ENCODE measurements around the gene MAP2K2. TPM values are rescaled to one million over a fixed set of nuclear protein-coding genes. Genes with fewer than 3 reads are reported as not detected.

The MAP2K2 gene
- polyA plus RNA-seq, 1 donor from 2014 or later: 95.5 TPM

DNA sequence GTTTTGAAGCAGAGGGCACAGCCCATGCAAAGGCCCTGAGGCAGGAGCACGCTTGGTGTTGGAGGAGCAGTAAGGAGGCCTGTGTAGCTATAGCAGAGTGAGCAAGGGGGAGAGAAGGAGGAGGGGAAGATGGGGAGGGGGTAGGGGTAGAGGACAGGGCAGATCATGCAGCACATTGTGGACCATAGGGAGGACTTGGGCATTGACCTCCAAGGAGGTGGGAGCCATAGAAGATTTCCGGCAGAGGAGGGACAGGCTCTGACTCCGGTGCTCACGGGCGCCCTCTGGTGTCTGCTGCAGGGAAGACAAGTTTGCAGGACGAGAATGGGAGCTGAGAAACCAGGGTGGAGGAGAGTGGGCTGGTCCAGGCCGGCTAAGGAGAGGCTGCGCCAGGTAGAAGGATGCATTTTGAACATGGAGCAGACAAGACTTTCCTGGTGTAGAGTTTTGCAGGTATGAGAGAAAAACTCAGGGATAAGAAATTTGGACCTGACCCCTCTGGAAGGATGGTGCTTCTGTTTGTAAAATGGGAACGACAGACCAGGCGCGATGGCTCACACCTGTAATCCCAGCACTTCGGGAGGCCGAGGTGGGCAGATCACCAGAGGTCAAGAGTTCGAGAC is 15.8 kb upstream of the MAP2K2 start:
- Histone ChIP-seq H3K79me2 (replicated peaks; ENCODE audit: insufficient read depth, low read length) (no peaks in the 10 kb centered on the region), H3K27ac (ENCODE audit: low read length) (no peak overlapping the region), H3F3A (ENCODE audit: insufficient read depth, low read length, poor library complexity, severe bottlenecking) (no peaks in the 10 kb centered on the region), H3K4me2 (ENCODE audit: low read length) (no peak overlapping the region), H3K4me3 (ENCODE audit: low read length) (no peak overlapping the region), H3K9ac (ENCODE audit: low read length) (no peak overlapping the region), H2AFZ (ENCODE audit: low read depth, low read length) (no peak overlapping the region), H4K20me1 (ENCODE audit: insufficient read depth) (no peaks in the 10 kb centered on the region), H3K9me2 (ENCODE audit: insufficient read depth, low read length) (no peaks in the 10 kb centered on the region), H3K36me3 (ENCODE audit: insufficient read depth, low read length) (no peaks in the 10 kb centered on the region), H3K27me3 (ENCODE audit: insufficient read depth, low read depth, low read length) (no peaks in the 10 kb centered on the region), H3K9me3 (ENCODE audit: low read length) (no peaks in the 10 kb centered on the region)
- TF ChIP-seq TAF1 (IDR thresholded peaks at IDR 0.05; ENCODE audit: low read depth) (no peak), RAD21 (conservative IDR thresholded peaks at IDR 0.05) (no peak), EP300 (conservative IDR thresholded peaks at IDR 0.05; ENCODE audit: poor library complexity, severe bottlenecking) (no peak), POLR2AphosphoS5 (IDR thresholded peaks at IDR 0.05) (no peak), MXI1 (conservative IDR thresholded peaks at IDR 0.05; ENCODE audit: poor library complexity, severe bottlenecking) (no peak), EZH2 (IDR thresholded peaks at IDR 0.05; ENCODE audit: borderline replicate concordance, insufficient read depth, low read length, poor library complexity, severe bottlenecking) (no peak), SMC3 (conservative IDR thresholded peaks at IDR 0.05; ENCODE audit: poor library complexity) (no peak)
- TF ChIP-seq, protein P1, sequence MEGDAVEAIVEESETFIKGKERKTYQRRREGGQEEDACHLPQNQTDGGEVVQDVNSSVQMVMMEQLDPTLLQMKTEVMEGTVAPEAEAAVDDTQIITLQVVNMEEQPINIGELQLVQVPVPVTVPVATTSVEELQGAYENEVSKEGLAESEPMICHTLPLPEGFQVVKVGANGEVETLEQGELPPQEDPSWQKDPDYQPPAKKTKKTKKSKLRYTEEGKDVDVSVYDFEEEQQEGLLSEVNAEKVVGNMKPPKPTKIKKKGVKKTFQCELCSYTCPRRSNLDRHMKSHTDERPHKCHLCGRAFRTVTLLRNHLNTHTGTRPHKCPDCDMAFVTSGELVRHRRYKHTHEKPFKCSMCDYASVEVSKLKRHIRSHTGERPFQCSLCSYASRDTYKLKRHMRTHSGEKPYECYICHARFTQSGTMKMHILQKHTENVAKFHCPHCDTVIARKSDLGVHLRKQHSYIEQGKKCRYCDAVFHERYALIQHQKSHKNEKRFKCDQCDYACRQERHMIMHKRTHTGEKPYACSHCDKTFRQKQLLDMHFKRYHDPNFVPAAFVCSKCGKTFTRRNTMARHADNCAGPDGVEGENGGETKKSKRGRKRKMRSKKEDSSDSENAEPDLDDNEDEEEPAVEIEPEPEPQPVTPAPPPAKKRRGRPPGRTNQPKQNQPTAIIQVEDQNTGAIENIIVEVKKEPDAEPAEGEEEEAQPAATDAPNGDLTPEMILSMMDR (IDR thresholded peaks at IDR 0.05; ENCODE audit: poor library complexity, severe bottlenecking): no peak
- TF ChIP-seq, protein P2, sequence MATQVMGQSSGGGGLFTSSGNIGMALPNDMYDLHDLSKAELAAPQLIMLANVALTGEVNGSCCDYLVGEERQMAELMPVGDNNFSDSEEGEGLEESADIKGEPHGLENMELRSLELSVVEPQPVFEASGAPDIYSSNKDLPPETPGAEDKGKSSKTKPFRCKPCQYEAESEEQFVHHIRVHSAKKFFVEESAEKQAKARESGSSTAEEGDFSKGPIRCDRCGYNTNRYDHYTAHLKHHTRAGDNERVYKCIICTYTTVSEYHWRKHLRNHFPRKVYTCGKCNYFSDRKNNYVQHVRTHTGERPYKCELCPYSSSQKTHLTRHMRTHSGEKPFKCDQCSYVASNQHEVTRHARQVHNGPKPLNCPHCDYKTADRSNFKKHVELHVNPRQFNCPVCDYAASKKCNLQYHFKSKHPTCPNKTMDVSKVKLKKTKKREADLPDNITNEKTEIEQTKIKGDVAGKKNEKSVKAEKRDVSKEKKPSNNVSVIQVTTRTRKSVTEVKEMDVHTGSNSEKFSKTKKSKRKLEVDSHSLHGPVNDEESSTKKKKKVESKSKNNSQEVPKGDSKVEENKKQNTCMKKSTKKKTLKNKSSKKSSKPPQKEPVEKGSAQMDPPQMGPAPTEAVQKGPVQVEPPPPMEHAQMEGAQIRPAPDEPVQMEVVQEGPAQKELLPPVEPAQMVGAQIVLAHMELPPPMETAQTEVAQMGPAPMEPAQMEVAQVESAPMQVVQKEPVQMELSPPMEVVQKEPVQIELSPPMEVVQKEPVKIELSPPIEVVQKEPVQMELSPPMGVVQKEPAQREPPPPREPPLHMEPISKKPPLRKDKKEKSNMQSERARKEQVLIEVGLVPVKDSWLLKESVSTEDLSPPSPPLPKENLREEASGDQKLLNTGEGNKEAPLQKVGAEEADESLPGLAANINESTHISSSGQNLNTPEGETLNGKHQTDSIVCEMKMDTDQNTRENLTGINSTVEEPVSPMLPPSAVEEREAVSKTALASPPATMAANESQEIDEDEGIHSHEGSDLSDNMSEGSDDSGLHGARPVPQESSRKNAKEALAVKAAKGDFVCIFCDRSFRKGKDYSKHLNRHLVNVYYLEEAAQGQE (IDR thresholded peaks at IDR 0.05; ENCODE audit: borderline replicate concordance): no peak

DNA sequence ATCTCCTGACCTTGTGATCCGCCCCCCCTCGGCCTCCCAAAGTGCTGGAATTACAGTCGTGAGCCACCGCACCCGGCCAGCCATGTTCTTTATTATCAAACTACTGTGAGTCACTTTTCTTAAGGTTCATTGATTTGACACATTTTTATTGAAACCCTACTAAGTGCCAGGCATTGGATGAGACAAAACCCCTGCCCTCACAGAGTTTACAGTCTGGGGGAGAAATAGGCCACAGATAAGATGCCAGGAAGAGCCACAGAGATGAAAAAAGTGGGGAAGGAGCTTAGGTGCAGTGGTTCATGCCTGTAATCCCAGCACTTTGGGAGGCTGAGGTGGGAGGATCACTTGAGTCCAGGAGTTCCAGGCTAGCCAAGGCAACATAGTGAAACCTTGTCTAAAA is 14.5 kb upstream of the MAP2K2 start:
- Histone ChIP-seq H3K27me3 (ENCODE audit: insufficient read depth, low read depth, low read length) (no peaks in the 10 kb centered on the region), H3K4me3 (ENCODE audit: low read length) (no peak overlapping the region), H3K36me3 (ENCODE audit: insufficient read depth, low read length) (no peaks in the 10 kb centered on the region), H2AFZ (ENCODE audit: low read depth, low read length) (no peak overlapping the region), H3K27ac (ENCODE audit: low read length) (no peak overlapping the region), H4K20me1 (ENCODE audit: insufficient read depth) (no peaks in the 10 kb centered on the region), H3K4me2 (ENCODE audit: low read length) (no peak overlapping the region), H3K9me2 (ENCODE audit: insufficient read depth, low read length) (no peaks in the 10 kb centered on the region), H3K9me3 (ENCODE audit: low read length) (no peaks in the 10 kb centered on the region), H3K9ac (ENCODE audit: low read length) (no peak overlapping the region), H3K79me2 (replicated peaks; ENCODE audit: insufficient read depth, low read length) (no peaks in the 10 kb centered on the region), H3F3A (ENCODE audit: insufficient read depth, low read length, poor library complexity, severe bottlenecking) (no peaks in the 10 kb centered on the region)
- no peak for TF ChIP-seq TAF1 (IDR thresholded peaks at IDR 0.05; ENCODE audit: low read depth)
- no peak for TF ChIP-seq SMC3 (conservative IDR thresholded peaks at IDR 0.05; ENCODE audit: poor library complexity)

All from neural cell (in vitro differentiated cells).